A673 (cell line): Measurements from ENCODE around the gene CYTH1. TPM values are rescaled to one million over a fixed set of nuclear protein-coding genes. Genes with fewer than 3 reads are reported as not detected.

ENCODE experiments used
- BruUV-seq: library from RNA; stranded (reverse); fragments of 400-500 nt; replicated peaks from 2 replicates; lab custom pipeline; 2021; lab: Mats Ljungman, UMichigan
- CTCF ChIA-PET: fragments of 300-600 bp; sonication (Branson Sonifier 250); formaldehyde crosslinking; loops from one replicate; lab custom pipeline; 2022; ENCODE audit warnings: antibody characterized with exemption; lab: Charles Lee
- POLR2A ChIA-PET: fragments of 300-600 bp; sonication (Branson Sonifier 250); formaldehyde crosslinking; loops from one replicate; lab custom pipeline; 2022; ENCODE audit warnings: antibody characterized with exemption; ENCODE audit not compliant: low non-redundant PET; lab: Charles Lee
- DNase-seq: peaks from one replicate; pipeline ENCODE4 v3.0.0-alpha.2; 2015; ENCODE audit warnings: low spot score
- H3K27ac ChIP-seq: fragments of 200-600 bp; sonication (generic); 2 replicates; pipeline ENCODE4 v1.5.1; 2016; ENCODE audit warnings: mixed run types, low read depth, mild to moderate bottlenecking, mixed read lengths, antibody characterized with exemption, low read length; ENCODE audit not compliant: poor library complexity, severe bottlenecking
- H3K27me3 ChIP-seq: fragments of 200-600 bp; sonication (generic); replicated peaks from 2 replicates; pipeline ENCODE4 v1.6.1; 2017; ENCODE audit warnings: mixed run types, low read depth, mild to moderate bottlenecking, mixed read lengths, antibody characterized with exemption, low read length; ENCODE audit not compliant: insufficient read depth, poor library complexity
- H3K36me3 ChIP-seq: fragments of 200-600 bp; sonication (generic); 2 replicates; pipeline ENCODE4 v1.6.1; 2016; ENCODE audit warnings: mixed run types, mild to moderate bottlenecking, mixed read lengths, antibody characterized with exemption, low read length; ENCODE audit not compliant: insufficient read depth, poor library complexity, severe bottlenecking
- H3K4me1 ChIP-seq: fragments of 200-600 bp; sonication (generic); 2 replicates; pipeline ENCODE4 v1.6.1; 2017; ENCODE audit warnings: mixed run types, mild to moderate bottlenecking, mixed read lengths, antibody characterized with exemption, low read length; ENCODE audit not compliant: insufficient read depth, poor library complexity, severe bottlenecking
- H3K4me3 ChIP-seq: fragments of 200-600 bp; sonication (generic); 2 replicates; pipeline ENCODE4 v1.5.1; 2016; ENCODE audit warnings: low read depth, mixed run types, mild to moderate bottlenecking, mixed read lengths, low read length; ENCODE audit not compliant: poor library complexity, severe bottlenecking
- H3K9me3 ChIP-seq: fragments of 200-600 bp; sonication (generic); 2 replicates; pipeline ENCODE4 v1.6.1; 2016; ENCODE audit warnings: mixed run types, low read depth, mild to moderate bottlenecking, mixed read lengths, antibody characterized with exemption, low read length; ENCODE audit not compliant: poor library complexity, severe bottlenecking
- EZH2 ChIP-seq: fragments of 200-600 bp; sonication (generic); IDR thresholded peaks from 2 replicates; pipeline ENCODE4 v1.6.1; 2017; ENCODE audit warnings: borderline replicate concordance, low read depth, mild to moderate bottlenecking, mixed read lengths, antibody characterized with exemption, low read length; ENCODE audit not compliant: poor library complexity, severe bottlenecking
- intact Hi-C: fragments of 100-400 bp; cut with micrococcal nuclease; formaldehyde crosslinking; loops from one replicate; pipeline ENCODE4 v1.10.0; 2022; ENCODE audit not compliant: unreplicated experiment
- total RNA-seq: library from RNA; stranded (reverse); gene quantifications from 2 replicates; pipeline ENCODE4 v1.2.3, GENCODE V29; 2021
- TF ChIP-seq, protein P1 (sequence below): fragments of 300-800, 200-600 bp; sonication (generic); conservative IDR thresholded peaks from 2 replicates; pipeline ENCODE4 v1.5.1; 2017; ENCODE audit warnings: low read depth, mild to moderate bottlenecking, antibody characterized with exemption, low read length, moderate library complexity, mixed read lengths

The CYTH1 gene
- total RNA-seq, 1 experiment from 2014 or later = 17.9 TPM

DNA sequence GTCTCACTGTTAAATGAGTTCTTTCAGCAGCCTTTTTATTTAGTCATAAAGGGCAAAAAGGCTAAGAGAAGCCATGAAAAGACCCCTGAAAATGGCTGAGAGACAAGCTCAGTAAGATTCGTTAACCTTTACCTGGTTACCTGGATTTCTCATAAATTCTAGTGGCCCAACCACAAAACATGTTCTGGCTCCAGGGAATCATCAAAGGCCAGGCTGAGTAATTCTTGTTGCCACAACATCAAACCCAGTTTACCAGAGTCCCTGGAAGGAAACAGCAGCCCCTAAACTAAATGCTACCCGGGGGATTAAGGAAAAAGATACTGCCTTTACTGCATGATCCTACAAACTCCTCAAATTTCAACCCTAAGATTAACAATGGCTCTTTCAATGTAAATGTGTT lies 15.8 kb downstream of the CYTH1 start:
- Histone ChIP-seq H3K27me3 (no peaks in the 10 kb centered on the region), H3K4me1 (peaks cover 7% of the 10 kb centered on the region), H3K27ac (no peak overlapping the region), H3K4me3 (no peak overlapping the region), H3K9me3 (no peaks in the 10 kb centered on the region), H3K36me3 (no peaks in the 10 kb centered on the region)
- BruUV-seq = no TSS peak
- ChIA-PET CTCF (no interaction called here), POLR2A (interaction anchor here (0.6 kb wide), 1 partner anchor 198 kb away, joined by 5 read pairs; no protein-coding TSS in a partner anchor)
- TF ChIP-seq, protein P1, sequence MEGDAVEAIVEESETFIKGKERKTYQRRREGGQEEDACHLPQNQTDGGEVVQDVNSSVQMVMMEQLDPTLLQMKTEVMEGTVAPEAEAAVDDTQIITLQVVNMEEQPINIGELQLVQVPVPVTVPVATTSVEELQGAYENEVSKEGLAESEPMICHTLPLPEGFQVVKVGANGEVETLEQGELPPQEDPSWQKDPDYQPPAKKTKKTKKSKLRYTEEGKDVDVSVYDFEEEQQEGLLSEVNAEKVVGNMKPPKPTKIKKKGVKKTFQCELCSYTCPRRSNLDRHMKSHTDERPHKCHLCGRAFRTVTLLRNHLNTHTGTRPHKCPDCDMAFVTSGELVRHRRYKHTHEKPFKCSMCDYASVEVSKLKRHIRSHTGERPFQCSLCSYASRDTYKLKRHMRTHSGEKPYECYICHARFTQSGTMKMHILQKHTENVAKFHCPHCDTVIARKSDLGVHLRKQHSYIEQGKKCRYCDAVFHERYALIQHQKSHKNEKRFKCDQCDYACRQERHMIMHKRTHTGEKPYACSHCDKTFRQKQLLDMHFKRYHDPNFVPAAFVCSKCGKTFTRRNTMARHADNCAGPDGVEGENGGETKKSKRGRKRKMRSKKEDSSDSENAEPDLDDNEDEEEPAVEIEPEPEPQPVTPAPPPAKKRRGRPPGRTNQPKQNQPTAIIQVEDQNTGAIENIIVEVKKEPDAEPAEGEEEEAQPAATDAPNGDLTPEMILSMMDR = no peak
- no peak for TF ChIP-seq EZH2
- no peak for DNase-seq
- intact Hi-C loops = no loop called here

- no peak for TF ChIP-seq EZH2
- TF ChIP-seq, protein P1 = no peak
- no TSS peak for BruUV-seq
- Histone ChIP-seq H3K36me3 (no peaks in the 10 kb centered on the region), H3K4me1 (peaks cover 7% of the 10 kb centered on the region), H3K27ac (no peak overlapping the region), H3K27me3 (no peaks in the 10 kb centered on the region), H3K4me3 (no peak overlapping the region), H3K9me3 (no peaks in the 10 kb centered on the region)
- intact Hi-C loops = no loop called here
- ChIA-PET CTCF (no interaction called here), POLR2A (interaction anchor here (0.6 kb wide), 1 partner anchor 197 kb away, joined by 5 read pairs; no protein-coding TSS in a partner anchor)
- DNase-seq = no peak
These were observed 16.3 kb downstream of the CYTH1 start for GRCh38 chr17:78765821-78766220.

- H3K4me1 ChIP-seq = peaks cover 7% of the 10 kb centered on the region
- DNase-seq = no peak
- H3K36me3 ChIP-seq = no peaks in the 10 kb centered on the region
- intact Hi-C loops = no loop called here
- CTCF ChIA-PET = no interaction called here
- TF ChIP-seq, protein P1 = no peak
- TF ChIP-seq EZH2 = no peak
- H3K27me3 ChIP-seq = no peaks in the 10 kb centered on the region
- H3K4me3 ChIP-seq = no peak overlapping the region
- H3K27ac ChIP-seq = no peak overlapping the region
- BruUV-seq = no TSS peak
- POLR2A ChIA-PET = no interaction called here
- H3K9me3 ChIP-seq = no peaks in the 10 kb centered on the region
These were observed 17.2 kb downstream of the CYTH1 start for GRCh38 chr17:78764871-78765270.
